NCI-H524 treated with DMSO at 0.1 percent for 48 hours (cell line): Measurements from ENCODE around the gene RABEP2.
"Not testable (repeated sequence)": the region's sequence is repeated elsewhere in the genome, so short reads cannot be mapped to it uniquely, and the experiment has no call there.

Experiments
- DNase-seq: peaks from one replicate; lab custom pipeline; 2025; lab: John Stamatoyannopoulos, UW

The RABEP2 gene

DNA sequence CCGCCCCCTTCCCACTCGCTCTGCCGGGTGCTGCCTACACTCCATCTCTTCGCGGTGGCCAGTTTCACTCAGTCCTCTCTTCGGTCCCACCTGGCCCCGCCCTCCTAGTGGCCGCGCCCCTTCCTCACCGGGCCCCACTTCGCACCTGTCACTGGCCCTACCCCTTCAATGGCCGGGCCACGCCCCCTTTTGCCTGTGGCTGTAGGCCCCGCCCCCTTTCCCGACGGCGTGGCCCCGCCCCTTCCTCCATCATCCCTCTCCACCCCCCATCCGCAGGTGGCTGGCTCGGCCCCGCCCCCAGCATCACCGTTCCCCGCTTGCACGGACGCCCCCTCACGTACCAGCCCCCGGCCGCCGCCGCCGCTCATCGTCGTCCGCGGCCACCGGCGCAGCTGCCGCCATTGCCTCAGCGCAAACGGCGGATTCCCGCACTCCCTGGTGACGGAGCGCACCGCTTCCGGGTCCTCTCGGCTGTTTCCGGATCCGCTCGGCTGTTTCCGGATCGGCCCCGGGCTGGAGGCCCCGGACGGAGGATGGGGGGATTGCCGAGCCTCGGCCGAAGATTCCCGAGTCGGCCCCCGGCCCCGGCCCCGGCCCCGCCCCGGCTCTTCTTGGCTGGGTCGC, at the start of gene RABEP2:
Gene RABEP2 (minus strand): TSS at position 477 of the 624 bp plus-strand sequence. CDS start 75 bp downstream, at position 402.
- DNase-seq: peak; percentile 28

DNA sequence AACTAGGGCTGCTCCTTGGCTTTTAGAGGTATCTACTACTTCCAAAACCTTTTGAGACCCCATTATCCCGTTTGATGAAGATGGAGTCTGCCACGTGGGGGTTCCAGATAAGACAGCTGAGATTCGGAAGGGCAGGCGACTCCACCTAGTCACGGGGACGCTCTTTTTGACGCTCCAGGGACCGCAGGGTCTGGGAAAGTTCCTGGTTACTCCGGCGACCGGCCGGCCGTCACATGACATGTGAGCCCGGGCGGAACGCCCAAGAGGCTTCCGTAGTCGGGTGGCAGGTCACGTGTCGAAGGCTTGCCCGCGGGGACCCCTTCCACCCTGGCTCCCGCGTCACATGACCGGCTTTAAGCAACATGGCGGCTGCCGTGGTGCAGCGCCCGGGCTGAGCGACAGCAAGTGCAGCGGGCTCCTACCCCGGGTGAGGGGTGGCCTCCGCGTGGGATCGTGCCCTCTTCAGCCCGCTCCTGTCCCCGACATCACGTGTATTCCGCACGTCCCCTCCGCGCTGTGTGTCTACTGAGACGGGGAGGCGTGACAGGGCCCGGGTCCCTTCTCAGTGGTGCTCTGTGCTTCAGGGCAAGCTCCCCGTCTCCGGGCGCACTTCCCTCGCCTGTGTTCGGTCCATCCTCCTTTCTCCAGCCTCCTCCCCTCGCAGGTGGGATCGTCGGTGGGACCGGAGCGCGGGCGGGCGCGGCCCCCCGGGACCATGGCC, 49.6 kb upstream of the RABEP2 start, which contains the start of gene SPNS1:
Gene SPNS1 (plus strand): TSS at position 342 of the 721 bp plus-strand sequence. CDS start 374 bp downstream, at position 716.
- DNase-seq: peak; percentile 84

DNA sequence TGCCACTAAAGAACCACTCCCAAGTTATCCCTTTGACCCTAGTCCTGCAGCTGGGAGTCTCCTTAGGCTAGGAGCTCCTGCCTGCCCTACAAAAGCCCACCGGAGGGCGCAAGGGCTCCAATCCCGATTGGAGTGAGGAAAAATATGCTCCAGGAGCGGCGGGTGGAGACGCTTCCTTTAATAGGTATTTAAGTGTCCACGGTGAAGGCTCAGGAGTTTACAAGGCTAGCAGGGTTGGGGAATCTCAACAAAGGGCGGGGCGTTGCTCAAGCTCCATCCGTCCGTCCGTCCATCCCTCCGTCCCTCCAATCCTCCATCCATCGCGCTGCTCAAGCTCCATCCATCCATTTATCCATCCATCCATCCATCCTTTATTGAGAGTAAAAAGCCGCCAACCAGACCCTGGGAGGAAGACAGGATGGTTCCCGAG, 49.0 kb upstream of the RABEP2 start:
- DNase-seq: peak; percentile 66

- DNase-seq: not testable (repeated sequence)
Measured at GRCh38 chr16:28969696-28970095, 44.7 kb upstream of the RABEP2 start.

GRCh38 chr16:28967156-28967555, 42.1 kb upstream of the RABEP2 start:
- DNase-seq: no peak

DNA sequence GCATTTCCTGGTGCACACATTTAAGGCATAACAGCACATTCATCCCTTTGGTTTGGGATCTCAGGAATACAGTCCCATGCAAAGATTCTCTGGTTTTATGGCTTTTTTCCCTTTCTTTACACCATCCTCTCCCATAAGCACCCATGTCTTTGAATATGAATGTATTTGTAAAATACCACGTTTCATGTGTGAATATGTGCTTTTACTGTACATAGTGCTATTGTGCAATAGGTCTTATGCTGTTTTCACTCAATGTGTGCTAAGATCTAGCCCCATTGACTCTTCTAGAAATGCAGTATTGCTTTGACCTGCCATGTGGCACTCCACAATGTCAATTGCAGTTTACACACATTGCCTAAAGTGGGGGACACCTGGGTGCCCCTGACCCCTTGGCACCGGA, 39.5 kb upstream of the RABEP2 start:
- DNase-seq: no peak

DNA sequence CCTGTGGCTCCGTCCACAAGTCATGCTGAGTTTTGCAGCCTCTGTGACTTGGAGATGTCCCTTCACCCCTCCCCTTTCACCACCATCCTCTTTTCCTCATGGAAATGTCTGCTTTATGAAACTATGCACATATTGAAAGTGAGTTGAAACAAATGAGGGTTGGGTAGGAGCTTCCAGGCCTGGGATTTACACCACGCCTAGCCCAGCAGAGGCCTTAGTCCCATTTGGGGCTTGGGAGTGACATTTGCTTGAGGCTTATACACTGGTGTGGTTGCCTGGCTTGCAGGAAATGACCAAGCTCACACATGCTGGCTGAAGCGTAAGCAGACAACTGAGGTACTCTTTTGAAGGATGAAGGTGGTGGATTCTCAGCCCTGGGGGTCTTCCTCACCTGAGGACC, 39.0 kb upstream of the RABEP2 start:
- DNase-seq: no peak

- no peak for DNase-seq
Measured at GRCh38 chr16:28958836-28959235, 33.8 kb upstream of the RABEP2 start.

DNA sequence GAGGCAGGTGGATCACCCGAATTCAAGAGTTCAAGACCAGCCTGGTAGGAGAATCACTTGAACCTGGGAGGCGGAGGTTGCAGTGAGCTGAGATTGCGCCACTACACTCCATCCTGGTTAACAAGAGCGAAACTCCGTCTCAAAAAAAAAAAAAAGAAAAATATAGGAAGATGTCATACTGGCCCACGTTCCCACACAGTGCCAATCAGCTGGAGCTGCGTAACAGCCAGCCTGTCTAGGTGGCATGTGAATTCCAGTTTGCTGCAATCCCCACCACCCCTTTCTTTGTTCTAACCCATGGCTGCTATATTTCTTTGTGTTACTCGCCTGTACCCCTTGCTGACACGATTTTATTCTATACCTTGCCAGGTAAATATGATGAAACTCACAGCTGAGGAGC, 33.2 kb upstream of the RABEP2 start:
- no peak for DNase-seq

DNA sequence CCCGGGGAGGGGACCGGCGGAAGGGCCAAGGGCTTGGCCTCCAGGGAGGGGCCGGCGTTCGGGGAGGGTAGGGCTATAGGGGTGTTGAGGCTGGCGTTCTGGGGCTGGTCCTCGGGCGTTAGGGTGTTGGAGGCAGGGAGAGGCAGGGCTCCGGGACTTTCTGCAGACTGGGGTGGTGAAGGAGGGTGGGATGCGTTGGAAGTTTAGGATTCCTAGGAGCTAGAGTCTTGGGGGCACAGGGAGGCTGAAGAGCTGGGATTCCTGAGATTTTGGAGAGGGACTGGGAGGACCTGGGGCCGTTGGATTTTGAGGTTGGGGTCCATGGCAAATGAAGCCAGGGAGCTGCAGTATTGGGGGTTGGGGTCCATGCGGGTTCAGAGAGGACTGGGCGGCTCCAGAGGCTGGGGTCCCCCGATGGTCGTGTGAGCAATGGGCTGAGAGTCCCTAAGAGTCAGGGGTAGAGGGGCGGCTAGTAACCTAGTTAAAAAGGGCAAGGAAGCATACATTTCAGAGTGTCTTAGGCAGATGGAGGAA, 26.4 kb upstream of the RABEP2 start:
- DNase-seq: no peak

DNA sequence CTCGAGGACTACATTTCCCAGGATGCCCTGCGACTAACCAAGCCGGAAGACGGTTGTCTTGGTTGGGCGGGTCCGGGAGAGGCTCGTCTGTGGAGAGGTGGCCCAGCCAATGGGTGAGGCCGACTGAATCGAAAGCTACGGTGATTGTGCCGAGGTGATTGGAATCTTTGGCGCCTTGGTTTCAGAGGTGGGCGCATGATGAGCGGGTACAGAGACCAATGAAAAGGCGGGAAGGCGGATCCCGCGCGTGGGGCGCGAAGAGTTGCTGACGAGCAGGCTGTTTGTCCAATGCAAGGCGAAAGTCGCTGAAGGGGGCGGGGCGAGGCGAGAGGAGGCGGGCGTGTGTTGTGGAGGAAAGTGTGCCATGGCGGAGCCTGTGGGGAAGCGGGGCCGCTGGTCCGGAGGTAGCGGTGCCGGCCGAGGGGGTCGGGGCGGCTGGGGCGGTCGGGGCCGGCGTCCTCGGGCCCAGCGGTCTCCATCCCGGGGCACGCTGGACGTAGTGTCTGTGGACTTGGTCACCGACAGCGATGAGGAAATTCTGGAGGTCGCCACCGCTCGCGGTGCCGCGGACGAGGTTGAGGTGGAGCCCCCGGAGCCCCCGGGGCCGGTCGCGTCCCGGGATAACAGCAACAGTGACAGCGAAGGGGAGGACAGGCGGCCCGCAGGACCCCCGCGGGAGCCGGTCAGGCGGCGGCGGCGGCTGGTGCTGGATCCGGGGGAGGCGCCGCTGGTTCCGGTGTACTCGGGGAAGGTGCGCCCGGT, 25.8 kb upstream of the RABEP2 start, which contains the start of gene NFATC2IP:
Gene NFATC2IP (plus strand): TSS at position 290 of the 762 bp plus-strand sequence. CDS start 75 bp downstream, at position 365.
- DNase-seq: peak; percentile 99

GRCh38 chr16:28946681-28947080, 21.6 kb upstream of the RABEP2 start:
- DNase-seq: no peak

- DNase-seq: peak; percentile 98
Measured at GRCh38 chr16:28943281-28943680, 18.2 kb upstream of the RABEP2 start.

GRCh38 chr16:28939825-28940224, 14.8 kb upstream of the RABEP2 start:
- DNase-seq: not testable (repeated sequence)

DNA sequence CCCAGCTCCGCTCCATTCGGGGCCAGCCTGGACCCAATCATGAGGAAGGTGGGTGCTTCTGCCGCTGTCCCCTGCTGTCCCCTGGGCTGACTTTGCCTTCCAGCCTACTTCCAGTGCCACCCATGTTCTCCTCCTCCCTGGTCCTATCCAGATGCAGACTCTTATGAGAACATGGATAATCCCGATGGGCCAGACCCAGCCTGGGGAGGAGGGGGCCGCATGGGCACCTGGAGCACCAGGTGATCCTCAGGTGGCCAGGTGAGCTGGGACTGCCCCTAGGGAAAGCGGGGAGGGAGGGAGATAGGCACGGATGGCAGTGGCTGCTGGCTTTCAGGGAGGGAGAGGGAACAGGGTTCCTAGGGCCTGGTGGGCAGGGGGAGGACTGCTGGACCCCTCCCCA, 13.7 kb upstream of the RABEP2 start:
- DNase-seq: no peak

DNA sequence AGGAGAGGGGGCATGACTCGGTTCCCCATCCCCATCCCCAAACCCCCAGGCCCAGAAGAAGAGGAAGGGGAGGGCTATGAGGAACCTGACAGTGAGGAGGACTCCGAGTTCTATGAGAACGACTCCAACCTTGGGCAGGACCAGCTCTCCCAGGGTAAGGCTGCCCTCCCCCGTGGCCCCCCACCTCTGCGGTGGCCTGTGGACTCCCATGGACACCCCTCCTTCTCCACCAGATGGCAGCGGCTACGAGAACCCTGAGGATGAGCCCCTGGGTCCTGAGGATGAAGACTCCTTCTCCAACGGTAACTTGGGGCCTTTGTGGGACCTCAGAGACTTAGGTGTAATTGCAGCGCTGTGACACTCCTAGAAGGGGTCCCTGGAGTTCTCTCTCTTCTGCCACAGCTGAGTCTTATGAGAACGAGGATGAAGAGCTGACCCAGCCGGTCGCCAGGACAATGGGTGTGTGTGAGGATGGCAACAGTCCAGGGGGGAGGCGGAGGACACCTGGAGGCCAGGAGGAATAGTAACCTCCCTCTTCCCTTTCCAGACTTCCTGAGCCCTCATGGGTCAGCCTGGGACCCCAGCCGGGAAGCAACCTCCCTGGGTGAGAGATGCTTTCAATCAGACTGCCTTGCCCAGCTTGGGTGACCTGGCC, 12.3 kb upstream of the RABEP2 start:
- no peak for DNase-seq

DNA sequence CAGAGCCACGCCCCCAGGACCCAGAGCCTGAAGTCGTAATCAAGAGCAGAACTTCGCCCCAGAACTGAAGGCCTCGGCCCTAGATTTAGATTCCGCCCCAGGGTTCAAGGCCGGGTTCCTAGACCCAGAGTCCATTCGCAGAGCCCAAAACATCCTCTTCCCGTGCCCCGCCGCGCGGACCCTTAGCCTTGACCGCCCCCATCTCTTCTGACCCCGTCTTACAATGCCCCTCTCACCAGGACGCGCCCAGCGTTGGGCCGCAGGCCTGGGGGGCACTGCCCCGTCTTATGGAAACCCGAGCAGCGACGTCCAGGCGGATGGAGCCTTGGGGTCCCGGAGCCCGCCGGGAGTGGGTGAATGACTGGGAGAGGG, 11.7 kb upstream of the RABEP2 start:
- DNase-seq: no peak

- DNase-seq: no peak
Measured at GRCh38 chr16:28935924-28936783, 11.1 kb upstream of the RABEP2 start.

DNA sequence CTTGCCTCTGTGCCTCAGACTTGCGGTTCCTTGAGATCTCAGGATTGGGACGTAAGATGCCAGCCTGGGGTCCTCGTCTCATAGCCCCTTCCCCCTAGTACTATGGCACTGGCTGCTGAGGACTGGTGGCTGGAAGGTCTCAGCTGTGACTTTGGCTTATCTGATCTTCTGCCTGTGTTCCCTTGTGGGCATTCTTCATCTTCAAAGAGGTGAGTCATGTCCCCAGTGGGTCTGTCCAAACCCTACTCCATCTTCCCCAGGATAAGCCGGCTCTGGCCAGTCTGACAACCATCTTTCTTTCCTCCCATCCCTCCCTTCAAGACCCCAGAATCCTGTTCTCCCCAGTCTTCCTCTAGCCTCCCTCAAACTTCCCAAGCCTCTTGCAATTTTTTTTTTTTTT, 10.3 kb upstream of the RABEP2 start:
- DNase-seq: no peak

- no peak for DNase-seq
Measured at GRCh38 chr16:28933171-28933570, 8.1 kb upstream of the RABEP2 start.
